H1 (cell line): ENCODE results near the gene REG1B. TPM values are rescaled to one million over a fixed set of nuclear protein-coding genes. Genes with fewer than 3 reads are reported as not detected.

Experiments
- RNF2 ChIP-seq: fragments of 200-900, 300-1000 bp; sonication (generic); IDR thresholded peaks from 2 replicates; pipeline ENCODE4 v1.7.1; 2016; ENCODE audit warnings: borderline replicate concordance, low read depth, mild to moderate bottlenecking, antibody characterized with exemption, low read length; ENCODE audit not compliant: poor library complexity, severe bottlenecking; ENCODE audit errors: missing control alignments
- polyA plus RNA-seq, 7 experiments: library from polyadenylated mRNA; depleted of rRNA in 3 of 7; stranded (reverse) in 5 of 7; unstranded in 2 of 7; fragments of >200 nt in 5 of 7; fragments of 200-250 nt in 2 of 7; gene quantifications; 1 replicate in 5 of 7; 2 replicates in 1 of 7; 4 replicates in 1 of 7; pipeline versions ENCODE4 v1.2.1 to v1.2.3, GENCODE V29; 2011 to 2013; ENCODE audit warnings: missing spikeins in 2 of 7, mixed read lengths in 2 of 7
- total RNA-seq: library from RNA; stranded (reverse); fragmentation: NEBNext Ultra II Directional; extraction: Animal tissue kit (Norgen Biotek cat#: 25700); gene quantifications from 2 replicates; pipeline ENCODE4 v1.2.1, GENCODE V29; 2021

Gene REG1B
- total and polyA plus RNA-seq, 2 of the 8 experiments (the other 6 are each of a cell fraction or from before 2014, with no cell fraction given) = not detected

DNA sequence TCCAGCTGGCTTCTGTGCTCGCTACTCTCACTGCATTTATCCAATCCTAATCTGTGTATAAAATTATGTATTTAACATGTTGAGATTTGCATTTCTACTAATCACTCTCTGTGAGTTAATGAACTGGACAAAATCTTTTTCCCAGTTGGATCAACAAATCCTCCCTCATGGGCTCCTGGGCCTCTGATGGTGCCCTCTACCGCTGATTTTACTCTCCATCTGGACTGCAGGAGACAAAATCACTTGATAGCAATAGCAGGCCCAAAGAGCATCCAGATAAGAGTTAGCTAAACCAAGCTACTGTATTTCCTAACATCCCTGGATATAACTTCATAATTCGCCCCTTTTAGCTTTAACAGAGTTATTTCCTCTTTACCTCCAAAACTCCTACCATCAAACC is 47.8 kb downstream of the REG1B start (continued):
- TF ChIP-seq RNF2 = no peak

Other genes starting within 250 kb of the REG1B start
- gene REG3G, start 62.3 kb downstream of the REG1B start, total RNA-seq = not detected in 2 replicates
- not detected in 2 replicates for gene REG3G, start 62.3 kb downstream of the REG1B start, polyA plus RNA-seq (2011; rRNA removed)
- not detected in 2 replicates for gene REG1A, start 32.5 kb upstream of the REG1B start, total RNA-seq
- gene REG1A, start 32.5 kb upstream of the REG1B start, polyA plus RNA-seq (2011; rRNA removed) = not detected in 2 replicates
- not detected in 2 replicates for gene REG3A, start 71.8 kb upstream of the REG1B start, total RNA-seq
- gene REG3A, start 71.8 kb upstream of the REG1B start, polyA plus RNA-seq (2011; rRNA removed) = not detected in 2 replicates